Measurements from ENCODE around the gene ZIC4. TPM values are rescaled to one million over a fixed set of nuclear protein-coding genes. Genes with fewer than 3 reads are reported as not detected.

ZIC4 gene
- total RNA-seq, 1 experiment from 2014 or later, result not detected

DNA sequence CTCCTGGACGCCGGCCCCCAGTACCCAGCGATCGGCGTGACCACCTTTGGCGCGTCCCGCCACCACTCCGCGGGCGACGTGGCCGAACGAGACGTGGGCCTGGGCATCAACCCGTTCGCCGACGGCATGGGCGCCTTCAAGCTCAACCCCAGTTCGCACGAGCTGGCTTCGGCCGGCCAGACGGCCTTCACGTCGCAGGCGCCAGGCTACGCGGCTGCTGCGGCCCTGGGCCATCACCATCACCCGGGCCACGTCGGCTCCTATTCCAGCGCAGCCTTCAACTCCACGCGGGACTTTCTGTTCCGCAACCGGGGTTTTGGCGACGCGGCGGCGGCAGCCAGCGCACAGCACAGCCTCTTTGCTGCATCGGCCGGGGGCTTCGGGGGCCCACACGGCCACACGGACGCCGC is 3.8 kb upstream of the ZIC4 start:
- H3K4me3 Mint-ChIP-seq (ENCODE audit: unreplicated experiment), result no peak overlapping the region
- no peak for DNase-seq (ENCODE audit: unreplicated experiment)
- intact Hi-C loops (cut with micrococcal nuclease), result no loop called here
- ChIA-PET CTCF (no interaction called here), POLR2A (interaction anchor here (0.6 kb wide), 1 partner anchor 57 kb away, joined by 3 read pairs; no protein-coding TSS in a partner anchor)
- no peaks in the 10 kb centered on the region for H3K4me1 Mint-ChIP-seq (ENCODE audit: insufficient read depth, unreplicated experiment)
- H3K27me3 Mint-ChIP-seq (ENCODE audit: insufficient read depth, unreplicated experiment), result peaks cover 52% of the 10 kb centered on the region
- no peak for TF ChIP-seq CTCF (IDR thresholded peaks at IDR 0.05; ENCODE audit: unreplicated experiment)
- H3K27ac Mint-ChIP-seq (ENCODE audit: low read depth, unreplicated experiment), result no peak overlapping the region
- no TSS peak for BruUV-seq (replicated peaks)
- H3K36me3 Mint-ChIP-seq (ENCODE audit: insufficient read depth, unreplicated experiment), result no peaks in the 10 kb centered on the region
- H3K9me3 Mint-ChIP-seq (ENCODE audit: unreplicated experiment), result peaks cover 22% of the 10 kb centered on the region

- Mint-ChIP-seq H3K4me1 (ENCODE audit: insufficient read depth, unreplicated experiment) (no peaks in the 10 kb centered on the region), H3K9me3 (ENCODE audit: unreplicated experiment) (peaks cover 22% of the 10 kb centered on the region), H3K4me3 (ENCODE audit: unreplicated experiment) (no peak within 1 kb of the TSS), H3K27me3 (ENCODE audit: insufficient read depth, unreplicated experiment) (peaks cover 52% of the 10 kb centered on the region), H3K36me3 (ENCODE audit: insufficient read depth, unreplicated experiment) (no peaks in the 10 kb centered on the region), H3K27ac (ENCODE audit: low read depth, unreplicated experiment) (no peak within 1 kb of the TSS)
- DNase-seq (ENCODE audit: unreplicated experiment), result no peak
- CTCF ChIA-PET, result no interaction called here
- POLR2A ChIA-PET, result no interaction called here
- TF ChIP-seq CTCF (IDR thresholded peaks at IDR 0.05; ENCODE audit: unreplicated experiment), result no peak
- no TSS peak for BruUV-seq (replicated peaks)
- intact Hi-C loops (cut with micrococcal nuclease), result no loop called here
Measured at GRCh38 chr3:147409143-147410115, 3.1 kb upstream of the ZIC4 start, which contains the start of gene ZIC1. ZIC1 (plus strand) TSS chr3:147409365; CDS start chr3:147410113, 748 bp downstream.

GRCh38 chr3:147408188-147409100 is 2.1 kb upstream of the ZIC4 start:
- BruUV-seq (replicated peaks), result no TSS peak
- intact Hi-C loops (cut with micrococcal nuclease), result no loop called here
- Mint-ChIP-seq H3K27me3 (ENCODE audit: insufficient read depth, unreplicated experiment) (peaks cover 47% of the 10 kb centered on the region), H3K36me3 (ENCODE audit: insufficient read depth, unreplicated experiment) (no peaks in the 10 kb centered on the region), H3K27ac (ENCODE audit: low read depth, unreplicated experiment) (no peak overlapping the region), H3K4me1 (ENCODE audit: insufficient read depth, unreplicated experiment) (no peaks in the 10 kb centered on the region), H3K9me3 (ENCODE audit: unreplicated experiment) (peaks cover 22% of the 10 kb centered on the region), H3K4me3 (ENCODE audit: unreplicated experiment) (no peak overlapping the region)
- ChIA-PET POLR2A (no interaction called here), CTCF (no interaction called here)
- no peak for DNase-seq (ENCODE audit: unreplicated experiment)
- no peak for TF ChIP-seq CTCF (IDR thresholded peaks at IDR 0.05; ENCODE audit: unreplicated experiment)

Measured in MCF 10A (cell line).